HepG2 (cell line): ENCODE data around the gene VDR. TPM values are rescaled to one million over a fixed set of nuclear protein-coding genes. Genes with fewer than 3 reads are reported as not detected.

Experiments used
- AGO1 ChIP-seq: fragments of 200-400 bp; formaldehyde crosslinking; IDR thresholded peaks from 2 replicates; pipeline ENCODE4 v1.6.1; 2017; ENCODE audit warnings: mild to moderate bottlenecking, low read depth, low read length, moderate library complexity; ENCODE audit not compliant: poor library complexity, severe bottlenecking
- ARNT2 ChIP-seq: sonication (generic); formaldehyde crosslinking; IDR thresholded peaks from 2 replicates; pipeline ENCODE4 v1.8.0; 2022; ENCODE audit warnings: mild to moderate bottlenecking, low read depth, missing genetic modification reagents, moderate library complexity
- E2F2 ChIP-seq: sonication (generic); formaldehyde crosslinking; IDR thresholded peaks from 2 replicates; pipeline ENCODE4 v1.4.0; 2020; ENCODE audit warnings: missing genetic modification reagents, borderline replicate concordance
- HDAC1 ChIP-seq: sonication (generic); formaldehyde crosslinking; IDR thresholded peaks from 2 replicates; pipeline ENCODE4 v1.5.1; 2020; ENCODE audit warnings: mild to moderate bottlenecking, missing genetic modification reagents
- HNRNPLL ChIP-seq: fragments of 200-400 bp; formaldehyde crosslinking; IDR thresholded peaks from 2 replicates; pipeline ENCODE4 v1.6.1; 2017; ENCODE audit warnings: mild to moderate bottlenecking, low read depth, low read length; ENCODE audit not compliant: poor library complexity, severe bottlenecking
- MTA1 ChIP-seq: sonication (generic); formaldehyde crosslinking; IDR thresholded peaks from 2 replicates; pipeline ENCODE4 v1.4.0; 2020; ENCODE audit warnings: missing genetic modification reagents, mild to moderate bottlenecking, borderline replicate concordance
- MTERF4 ChIP-seq: sonication (generic); formaldehyde crosslinking; IDR thresholded peaks from 2 replicates; pipeline ENCODE4 v1.8.0; 2023; ENCODE audit warnings: mild to moderate bottlenecking, missing genetic modification reagents
- RARA ChIP-seq: IDR thresholded peaks from 2 replicates; pipeline ENCODE4 v1.6.1; 2016; ENCODE audit warnings: missing genetic modification reagents, missing compliant biosample characterization
- RBM39 ChIP-seq: fragments of 200-400 bp; formaldehyde crosslinking; IDR thresholded peaks from one replicate; pipeline ENCODE4 v1.6.1; 2018; ENCODE audit warnings: antibody characterized with exemption, mild to moderate bottlenecking, low read depth, low read length; ENCODE audit not compliant: poor library complexity, severe bottlenecking
- RELA ChIP-seq: sonication (generic); formaldehyde crosslinking; IDR thresholded peaks from 2 replicates; pipeline ENCODE4 v1.4.0; 2020; ENCODE audit warnings: missing genetic modification reagents
- SALL1 ChIP-seq: sonication (generic); formaldehyde crosslinking; IDR thresholded peaks from 2 replicates; pipeline ENCODE4 v1.8.0; 2022; ENCODE audit warnings: mild to moderate bottlenecking, missing genetic modification reagents
- ZFY ChIP-seq: sonication (generic); formaldehyde crosslinking; IDR thresholded peaks from 2 replicates; pipeline ENCODE4 v1.4.0; 2020; ENCODE audit warnings: missing genetic modification reagents
- ZGPAT ChIP-seq: IDR thresholded peaks from 2 replicates; pipeline ENCODE4 v1.6.1; 2016; ENCODE audit warnings: mild to moderate bottlenecking
- ZNF143 ChIP-seq: sonication (generic); formaldehyde crosslinking; IDR thresholded peaks from 2 replicates; pipeline ENCODE4 v1.4.0; 2020; ENCODE audit warnings: missing genetic modification reagents
- ZNF205 ChIP-seq: IDR thresholded peaks from 2 replicates; pipeline ENCODE4 v1.6.1; 2018; ENCODE audit warnings: missing biosample characterization, missing genetic modification reagents
- ZNF331 ChIP-seq: sonication (generic); formaldehyde crosslinking; IDR thresholded peaks from 2 replicates; pipeline ENCODE4 v1.4.0; 2020; ENCODE audit warnings: missing genetic modification reagents
- ZNF354B ChIP-seq: sonication (generic); formaldehyde crosslinking; IDR thresholded peaks from 2 replicates; pipeline ENCODE4 v1.8.0; 2022; ENCODE audit warnings: mild to moderate bottlenecking, missing genetic modification reagents
- ZNF577 ChIP-seq: sonication (generic); formaldehyde crosslinking; IDR thresholded peaks from 2 replicates; pipeline ENCODE4 v1.4.0; 2020; ENCODE audit warnings: mild to moderate bottlenecking, low read depth, missing genetic modification reagents, borderline replicate concordance
- ZNF609 ChIP-seq: sonication (generic); formaldehyde crosslinking; IDR thresholded peaks from 2 replicates; pipeline ENCODE4 v1.4.0; 2020; ENCODE audit warnings: mild to moderate bottlenecking, missing genetic modification reagents, borderline replicate concordance
- ZNF792 ChIP-seq: IDR thresholded peaks from 2 replicates; pipeline ENCODE4 v1.6.1; 2016
- polyA plus RNA-seq, 8 experiments: library from polyadenylated mRNA; depleted of rRNA in 3 of 8; stranded (reverse) in 7 of 8; unstranded in 1 of 8; fragments of >200 nt; fragmentation: Illumina TruSeq in 4 of 8; extraction: Trizol in 4 of 8; gene quantifications; 2 replicates each; pipeline versions ENCODE4 v1.2.1 to v1.2.3, GENCODE V29; 2011 to 2016; ENCODE audit warnings: low read depth in 4 of 8, missing spikeins in 1 of 8, mixed read lengths in 1 of 8; ENCODE audit not compliant: insufficient read depth in 1 of 8
- total RNA-seq, 5 experiments: library from RNA; depleted of rRNA; stranded (reverse); fragments of >200 nt; fragmentation: Illumina TruSeq; extraction: Trizol; gene quantifications; 2 replicates each; pipeline ENCODE4 v1.2.3, GENCODE V29; 2016; ENCODE audit warnings: low read depth in 1 of 5

The VDR gene
- total and polyA plus RNA-seq, 2 of the 13 experiments (the other 11 are each of a cell fraction or from before 2014, with no cell fraction given): 0.08 to 0.33 TPM

GRCh38 chr12:47949441-47950341 lies 44.9 kb upstream of the VDR start (continued):
- TF ChIP-seq ZNF609 (peak; percentile 71), HNRNPLL (peak; percentile 97), ZFY (CRISPR knock-in tag) (0 out of 2 replicates have a peak, but pooled peaks have one; percentile 40), ZNF143 (CRISPR knock-in tag) (peak; percentile 42; the same call in 1 of the 2 replicates), RBM39 (no peak), ZNF577 (no peak), RARA (CRISPR knock-in tag) (peak; percentile 13; the same call in 1 of the 2 replicates), ZGPAT (CRISPR knock-in tag) (peak; percentile 68), ARNT2 (CRISPR knock-in tag) (0 out of 2 replicates have a peak, but pooled peaks have one; percentile 22), E2F2 (CRISPR knock-in tag) (no peak), MTA1 (CRISPR knock-in tag) (peak; percentile 53; the same call in 1 of the 2 replicates), AGO1 (no peak), ZNF205 (CRISPR knock-in tag) (no peak), ZNF354B (no peak), HDAC1 (CRISPR knock-in tag) (peak; percentile 80; the same call in 1 of the 2 replicates), MTERF4 (CRISPR knock-in tag) (no peak), RELA (CRISPR knock-in tag) (no peak), ZNF331 (CRISPR knock-in tag) (no peak), SALL1 (peak; percentile 76), ZNF792 (CRISPR knock-in tag) (0 out of 2 replicates have a peak, but pooled peaks have one; percentile 46)
